NCI-H2227 treated with DMSO at 0.1 percent for 48 hours (cell line): ENCODE results near the gene LILRB4.
"Not testable (repeated sequence)": the region's sequence is repeated elsewhere in the genome, so short reads cannot be mapped to it uniquely, and the experiment has no call there.

Source experiments
- DNase-seq: peaks from one replicate; lab custom pipeline; 2025; lab: John Stamatoyannopoulos, UW

Gene LILRB4

DNA sequence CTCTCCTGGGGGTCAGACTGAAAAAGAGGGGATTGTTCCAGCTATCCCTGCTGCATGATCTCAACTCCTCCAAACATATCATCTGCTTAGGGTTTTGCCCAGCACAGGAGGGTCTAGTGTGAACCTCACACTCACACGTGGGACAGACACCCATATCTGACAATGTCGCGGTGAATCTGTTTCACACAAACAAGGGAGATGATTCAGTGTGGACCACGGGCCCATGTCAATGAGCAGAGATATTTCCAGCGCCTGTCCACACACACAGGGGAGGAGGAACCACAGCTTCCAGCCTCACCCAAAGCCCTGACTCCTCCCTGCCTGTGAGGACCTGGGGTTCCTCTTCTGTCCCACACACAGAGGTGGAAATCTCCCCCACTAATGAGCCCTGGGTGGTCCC, 31.9 kb downstream of the LILRB4 start:
- DNase-seq = no peak

DNA sequence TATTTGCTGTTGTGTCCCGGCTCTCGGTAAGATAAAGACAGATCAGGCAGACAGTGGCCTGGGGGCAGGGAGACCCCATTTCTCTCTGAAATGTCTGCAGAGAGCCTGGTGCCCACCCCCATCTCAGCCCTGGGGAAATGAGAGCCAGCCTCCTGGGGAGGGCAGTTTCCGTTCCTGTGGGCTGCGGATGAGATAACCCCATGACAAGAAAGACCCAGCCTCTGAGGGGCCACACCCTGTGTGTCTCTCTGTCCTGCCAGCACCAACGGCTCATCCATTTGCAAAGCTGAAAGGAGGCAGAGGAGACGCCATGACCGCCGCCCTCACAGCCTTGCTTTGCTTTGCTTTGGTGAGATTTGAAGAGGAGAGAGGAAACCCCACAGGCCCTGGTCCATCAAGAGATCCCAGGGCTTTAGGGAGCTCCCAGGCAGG, 33.3 kb downstream of the LILRB4 start:
- no peak for DNase-seq

DNA sequence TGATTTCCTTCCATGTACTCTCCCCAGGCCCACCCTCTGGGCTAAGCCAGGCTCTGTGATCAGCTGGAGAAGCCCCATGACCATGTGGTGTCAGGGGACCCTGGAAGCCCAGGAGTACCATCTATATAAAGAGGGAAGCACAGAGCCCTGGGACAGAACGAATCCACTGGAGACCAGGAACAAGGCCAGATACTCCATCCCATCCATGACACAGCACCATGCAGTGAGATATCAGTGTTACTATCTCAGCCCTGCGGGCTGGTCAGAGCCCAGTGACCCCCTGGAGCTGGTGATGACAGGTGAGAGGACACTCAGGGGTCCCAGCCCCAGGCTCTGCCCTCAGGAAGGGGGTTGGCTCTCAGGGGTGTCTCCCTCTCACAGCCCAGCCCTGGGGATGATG, 34.0 kb downstream of the LILRB4 start:
- DNase-seq = no peak

DNA sequence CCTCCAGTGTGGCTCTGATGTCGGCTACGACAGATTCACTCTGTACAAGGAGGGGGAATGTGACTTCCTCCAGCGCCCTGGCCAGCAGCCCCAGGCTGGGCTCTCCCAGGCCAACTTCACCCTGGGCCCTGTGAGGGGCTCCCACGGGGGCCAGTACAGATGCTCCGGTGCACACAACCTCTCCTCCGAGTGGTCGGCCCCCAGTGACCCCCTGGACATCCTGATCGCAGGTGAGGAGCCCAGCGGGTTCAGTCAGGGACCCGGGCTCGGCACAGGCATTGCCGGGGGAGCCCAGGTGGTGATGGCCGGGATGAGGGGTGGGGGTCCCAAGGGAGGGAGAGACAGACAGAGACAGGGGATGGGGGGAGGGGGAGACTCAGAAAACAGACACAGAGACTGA, 34.9 kb downstream of the LILRB4 start:
- DNase-seq = not testable (repeated sequence)

DNA sequence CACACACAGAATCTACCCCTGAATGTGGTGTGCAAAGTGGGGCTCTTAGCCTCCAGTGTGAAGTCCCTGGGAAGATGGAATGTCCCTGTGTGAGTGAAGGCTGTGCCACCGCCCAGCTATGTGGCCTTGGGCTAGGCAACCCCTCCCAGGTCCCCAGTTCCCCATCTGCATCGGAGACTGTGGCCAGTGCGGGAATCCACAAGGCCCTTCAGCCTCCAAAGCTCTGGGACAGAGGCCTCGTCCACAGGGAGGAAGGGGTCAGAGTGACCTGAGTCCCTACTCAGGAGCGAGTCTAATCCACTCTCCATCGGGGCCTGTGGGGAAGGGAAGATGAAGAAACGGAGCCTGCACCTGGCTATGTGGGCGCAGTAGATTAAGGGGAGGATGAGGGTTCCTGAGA, 42.1 kb downstream of the LILRB4 start:
- no peak for DNase-seq

DNA sequence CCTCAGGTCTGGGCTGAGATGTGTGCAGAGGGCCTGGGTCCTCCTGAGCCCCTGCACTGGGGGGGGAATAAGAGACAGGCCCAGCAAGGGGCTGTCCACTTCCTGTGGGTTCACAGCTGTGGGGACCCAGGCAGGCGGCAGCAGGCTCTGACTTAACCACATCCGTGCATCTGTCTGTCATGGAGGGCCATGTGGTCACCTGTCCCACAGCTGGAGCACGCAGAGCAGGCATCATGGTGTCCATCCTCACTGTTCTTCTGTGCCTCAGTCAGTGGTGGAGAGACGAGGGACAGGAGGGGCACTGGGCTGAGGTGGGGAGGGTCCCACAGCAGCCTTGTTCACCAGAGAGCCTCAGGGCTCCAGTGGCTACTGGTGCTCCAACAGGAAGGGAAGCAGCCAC, 45.2 kb downstream of the LILRB4 start:
- no peak for DNase-seq

DNA sequence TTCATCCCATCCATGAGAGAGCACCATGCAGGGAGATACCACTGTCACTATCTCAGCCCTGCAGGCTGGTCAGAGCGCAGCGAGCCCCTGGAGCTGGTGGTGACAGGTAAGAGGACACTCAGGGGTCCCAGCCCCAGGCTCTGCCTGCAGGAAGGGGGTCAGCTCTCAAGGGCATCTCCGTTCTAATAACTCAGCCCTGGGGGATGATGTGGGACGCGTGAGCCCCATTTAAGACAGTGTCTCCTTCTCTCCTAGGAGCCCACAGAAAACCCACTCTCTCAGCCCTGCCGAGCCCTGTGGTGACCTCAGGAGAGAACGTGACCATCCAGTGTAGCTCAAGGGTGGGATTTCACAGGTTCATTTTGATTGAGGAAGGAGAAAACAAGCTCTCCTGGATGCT, 46.0 kb downstream of the LILRB4 start:
- DNase-seq = peak; percentile 48

DNA sequence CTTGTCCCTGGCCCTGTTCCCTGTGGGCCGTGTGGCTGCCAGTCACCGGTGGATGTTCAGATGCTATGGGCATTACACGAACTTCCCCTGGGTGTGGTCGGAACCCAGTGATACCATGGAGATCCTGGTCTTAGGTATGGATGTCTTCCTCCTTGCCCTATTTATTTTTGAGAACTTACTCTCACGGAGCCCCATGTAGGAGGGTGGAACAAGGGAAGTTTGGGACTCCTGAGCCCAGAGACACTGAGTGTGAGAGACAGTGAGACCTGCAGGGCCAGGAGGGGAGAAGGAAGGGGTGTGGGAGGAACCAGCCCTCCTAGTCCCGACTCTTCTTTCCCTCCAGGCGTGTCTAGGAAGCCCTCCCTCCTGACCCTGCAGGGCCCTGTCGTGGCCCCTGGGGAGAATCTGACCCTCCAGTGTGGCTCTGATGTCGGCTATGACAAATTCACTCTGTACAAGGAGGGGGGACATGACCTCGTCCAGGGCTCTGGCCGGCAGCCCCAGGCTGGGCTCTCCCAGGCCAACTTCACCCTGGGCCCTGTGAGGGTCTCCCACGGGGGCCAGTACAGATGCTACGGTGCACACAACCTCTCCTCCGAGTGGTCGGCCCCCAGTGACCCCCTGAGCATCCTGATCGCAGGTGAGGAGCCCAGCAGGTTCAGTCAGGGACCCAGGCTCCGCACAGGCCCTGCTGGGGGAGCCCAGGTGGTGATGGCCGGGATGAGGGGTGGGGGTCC, 46.6 kb downstream of the LILRB4 start:
- DNase-seq = no peak

DNA sequence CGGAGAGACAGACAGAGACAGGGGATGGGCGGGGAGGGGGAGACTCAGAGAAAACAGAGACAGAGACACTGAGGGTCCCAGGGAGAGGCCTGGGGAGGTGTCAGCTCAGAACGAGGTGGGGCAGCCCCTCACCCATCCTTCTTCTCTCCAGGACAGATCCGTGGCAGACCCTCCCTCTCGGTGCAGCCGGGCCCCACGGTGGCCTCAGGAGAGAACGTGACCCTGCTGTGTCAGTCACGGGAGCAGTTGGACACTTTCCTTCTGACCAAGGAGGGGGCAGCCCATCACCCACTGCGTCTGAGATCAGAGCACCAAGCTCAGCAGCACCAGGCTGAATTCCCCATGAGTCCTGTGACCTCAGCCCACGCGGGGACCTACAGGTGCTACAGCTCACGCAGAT, 47.2 kb downstream of the LILRB4 start:
- DNase-seq = not testable (repeated sequence)
